Measurements from ENCODE around the gene CHCHD6. TPM values are rescaled to one million over a fixed set of nuclear protein-coding genes. Genes with fewer than 3 reads are reported as not detected.

CHCHD6 gene
- total RNA-seq, 1 experiment from 2014 or later, result 33.0 TPM

GRCh38 chr3:126753191-126754160 is 49.4 kb downstream of the CHCHD6 start:
- H3K9ac ChIP-seq (ENCODE audit: low read length), result no peak overlapping the region
- no peaks in the 10 kb centered on the region for H3K4me1 ChIP-seq (ENCODE audit: insufficient read depth, low read length)
- TF ChIP-seq EZH2phosphoT487 (IDR thresholded peaks at IDR 0.05; ENCODE audit: borderline replicate concordance, low read length) (no peak), EZH2 (IDR thresholded peaks at IDR 0.05; ENCODE audit: low read length, unreplicated experiment) (no peak), CTCF (conservative IDR thresholded peaks at IDR 0.05; ENCODE audit: low read depth, low read length) (no peak)
- no peak overlapping the region for H2AFZ ChIP-seq (ENCODE audit: low read length)
- H3K27me3 ChIP-seq (ENCODE audit: low read length), result no peaks in the 10 kb centered on the region
- intact Hi-C loops (cut with micrococcal nuclease), result loop anchor here (2.0 to 10.0 kb wide), 4 partner anchors 84 to 421 kb away; partner anchors contain the start of gene PLXNA1
- no peaks in the 10 kb centered on the region; the same call in 1 of the 2 replicates for H3K79me2 ChIP-seq (ENCODE audit: low read length)
- CTCF ChIA-PET, result interaction anchor here (0.6 kb wide), 1 partner anchor 159 kb away, joined by 3 read pairs; no protein-coding TSS in a partner anchor
- BruUV-seq (replicated peaks), result no TSS peak
- ATAC-seq (no peak), DNase-seq (no peak)
- H3K4me2 ChIP-seq (ENCODE audit: low read length), result no peak overlapping the region
- H3F3A ChIP-seq (ENCODE audit: low read length, unreplicated experiment), result no peaks in the 10 kb centered on the region
- H3K36me3 ChIP-seq (ENCODE audit: low read depth, low read length), result no peaks in the 10 kb centered on the region
- POLR2A ChIA-PET (ENCODE audit: unreplicated experiment), result no interaction called here
- no peaks in the 10 kb centered on the region for H3K9me2 ChIP-seq (replicated peaks; ENCODE audit: low read length)
- H3K27ac ChIP-seq (ENCODE audit: low read length), result no peak overlapping the region
- no peaks in the 10 kb centered on the region for H4K20me1 ChIP-seq (ENCODE audit: low read length)
- no peaks in the 10 kb centered on the region for H3K9me3 ChIP-seq (ENCODE audit: low read length)
- no peak overlapping the region for H3K4me3 ChIP-seq (ENCODE audit: low read length)

GRCh38 chr3:126755866-126756265 is 51.8 kb downstream of the CHCHD6 start:
- H4K20me1 ChIP-seq (ENCODE audit: low read length), result no peaks in the 10 kb centered on the region
- no peaks in the 10 kb centered on the region; the same call in 1 of the 2 replicates for H3K79me2 ChIP-seq (ENCODE audit: low read length)
- ATAC-seq, result no peak
- CTCF ChIA-PET, result no interaction called here
- intact Hi-C loops (cut with micrococcal nuclease), result loop anchor here (10.0 kb wide), 1 partner anchor 419 kb away; no protein-coding TSS in a partner anchor
- DNase-seq, result no peak
- TF ChIP-seq EZH2phosphoT487 (IDR thresholded peaks at IDR 0.05; ENCODE audit: borderline replicate concordance, low read length) (no peak), EZH2 (IDR thresholded peaks at IDR 0.05; ENCODE audit: low read length, unreplicated experiment) (no peak), CTCF (conservative IDR thresholded peaks at IDR 0.05; ENCODE audit: low read depth, low read length) (no peak)
- no peaks in the 10 kb centered on the region for H3K27me3 ChIP-seq (ENCODE audit: low read length)
- H3K27ac ChIP-seq (ENCODE audit: low read length), result no peak overlapping the region
- no peaks in the 10 kb centered on the region for H3F3A ChIP-seq (ENCODE audit: low read length, unreplicated experiment)
- H3K36me3 ChIP-seq (ENCODE audit: low read depth, low read length), result no peaks in the 10 kb centered on the region
- no TSS peak for BruUV-seq (replicated peaks)
- POLR2A ChIA-PET (ENCODE audit: unreplicated experiment), result no interaction called here
- H3K4me1 ChIP-seq (ENCODE audit: insufficient read depth, low read length), result no peaks in the 10 kb centered on the region
- H3K9ac ChIP-seq (ENCODE audit: low read length), result no peak overlapping the region
- H2AFZ ChIP-seq (ENCODE audit: low read length), result no peak overlapping the region
- H3K4me2 ChIP-seq (ENCODE audit: low read length), result no peak overlapping the region
- no peak overlapping the region for H3K4me3 ChIP-seq (ENCODE audit: low read length)
- no peaks in the 10 kb centered on the region for H3K9me2 ChIP-seq (replicated peaks; ENCODE audit: low read length)
- no peaks in the 10 kb centered on the region for H3K9me3 ChIP-seq (ENCODE audit: low read length)

GRCh38 chr3:126758026-126758425 is 54.0 kb downstream of the CHCHD6 start:
- H4K20me1 ChIP-seq (ENCODE audit: low read length), result no peaks in the 10 kb centered on the region
- BruUV-seq (replicated peaks), result no TSS peak
- no peaks in the 10 kb centered on the region for H3K79me2 ChIP-seq (ENCODE audit: low read length)
- no peaks in the 10 kb centered on the region for H3K9me3 ChIP-seq (ENCODE audit: low read length)
- H3K4me3 ChIP-seq (ENCODE audit: low read length), result no peak overlapping the region
- no peaks in the 10 kb centered on the region for H3K9me2 ChIP-seq (replicated peaks; ENCODE audit: low read length)
- no peak overlapping the region for H2AFZ ChIP-seq (ENCODE audit: low read length)
- no peak overlapping the region for H3K27ac ChIP-seq (ENCODE audit: low read length)
- H3K9ac ChIP-seq (ENCODE audit: low read length), result no peak overlapping the region
- H3K27me3 ChIP-seq (ENCODE audit: low read length), result no peaks in the 10 kb centered on the region
- no peaks in the 10 kb centered on the region for H3F3A ChIP-seq (ENCODE audit: low read length, unreplicated experiment)
- intact Hi-C loops (cut with micrococcal nuclease), result loop anchor here (10.0 kb wide), 1 partner anchor 417 kb away; no protein-coding TSS in a partner anchor
- no peaks in the 10 kb centered on the region for H3K4me1 ChIP-seq (ENCODE audit: insufficient read depth, low read length)
- no peak for ATAC-seq
- DNase-seq, result no peak
- ChIA-PET POLR2A (ENCODE audit: unreplicated experiment) (no interaction called here), CTCF (no interaction called here)
- no peak overlapping the region for H3K4me2 ChIP-seq (ENCODE audit: low read length)
- TF ChIP-seq EZH2phosphoT487 (IDR thresholded peaks at IDR 0.05; ENCODE audit: borderline replicate concordance, low read length) (no peak), CTCF (conservative IDR thresholded peaks at IDR 0.05; ENCODE audit: low read depth, low read length) (no peak), EZH2 (IDR thresholded peaks at IDR 0.05; ENCODE audit: low read length, unreplicated experiment) (no peak)
- no peaks in the 10 kb centered on the region for H3K36me3 ChIP-seq (ENCODE audit: low read depth, low read length)

Measured in PC-3 (cell line).